ENCODE data around the gene APOF. TPM values are rescaled to one million over a fixed set of nuclear protein-coding genes. Genes with fewer than 3 reads are reported as not detected.
"Not testable (repeated sequence)": the region's sequence is repeated elsewhere in the genome, so short reads cannot be mapped to it uniquely, and the experiment has no call there.

The APOF gene
- polyA plus RNA-seq, 1 donor: not detected

DNA sequence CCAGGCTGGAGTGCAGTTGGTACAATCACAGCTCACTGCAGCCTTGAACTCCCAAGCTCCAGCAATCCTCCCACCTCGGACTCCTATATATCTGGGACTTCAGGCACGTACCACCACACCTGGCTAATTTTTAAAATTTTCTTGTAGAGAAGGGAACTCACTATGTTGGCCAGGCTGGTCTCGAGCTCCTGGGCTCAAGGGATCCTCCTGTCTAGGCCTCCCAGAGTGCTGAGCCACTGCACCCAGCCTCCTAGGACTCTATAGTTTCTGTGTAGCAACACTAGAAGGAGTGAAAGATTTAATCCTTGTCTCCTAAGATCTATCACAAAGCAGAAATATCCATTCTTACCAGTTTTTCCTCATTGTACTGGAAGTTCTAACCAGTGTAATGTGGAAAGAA is 4.3 kb upstream of the APOF start:
- no peak for DNase-seq

DNA sequence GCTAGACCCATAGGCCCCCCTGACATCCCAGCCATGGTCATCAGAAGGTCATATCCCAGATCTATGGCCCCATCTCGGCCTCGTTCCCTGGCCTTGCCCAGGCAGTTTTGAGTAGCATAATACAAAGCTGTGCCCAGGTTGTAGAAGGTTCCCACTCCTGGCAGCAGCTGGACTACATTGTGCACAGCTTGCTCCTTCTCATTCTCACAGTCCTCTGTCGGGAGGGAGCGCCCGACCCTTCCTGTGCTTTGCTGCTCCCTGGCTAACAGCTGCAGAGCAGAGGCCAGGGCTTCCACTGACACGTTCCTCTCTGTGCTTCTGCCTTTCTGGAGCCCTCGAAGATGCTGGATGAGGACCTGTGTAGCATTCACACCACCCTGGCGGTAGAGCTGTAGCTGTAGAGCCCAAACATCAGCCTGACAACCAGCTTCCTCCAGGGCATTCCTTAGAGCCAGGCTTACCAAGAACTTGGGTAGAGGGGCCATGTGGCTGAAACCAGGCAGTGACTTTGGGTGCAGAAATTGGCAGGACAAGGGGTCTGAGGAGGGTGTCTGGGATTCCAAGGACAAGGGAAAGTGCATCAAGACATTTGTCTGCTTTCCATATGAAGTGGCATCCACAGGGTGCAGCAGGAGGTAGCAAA is 1.0 kb downstream of the APOF start:
- DNase-seq: no peak

DNA sequence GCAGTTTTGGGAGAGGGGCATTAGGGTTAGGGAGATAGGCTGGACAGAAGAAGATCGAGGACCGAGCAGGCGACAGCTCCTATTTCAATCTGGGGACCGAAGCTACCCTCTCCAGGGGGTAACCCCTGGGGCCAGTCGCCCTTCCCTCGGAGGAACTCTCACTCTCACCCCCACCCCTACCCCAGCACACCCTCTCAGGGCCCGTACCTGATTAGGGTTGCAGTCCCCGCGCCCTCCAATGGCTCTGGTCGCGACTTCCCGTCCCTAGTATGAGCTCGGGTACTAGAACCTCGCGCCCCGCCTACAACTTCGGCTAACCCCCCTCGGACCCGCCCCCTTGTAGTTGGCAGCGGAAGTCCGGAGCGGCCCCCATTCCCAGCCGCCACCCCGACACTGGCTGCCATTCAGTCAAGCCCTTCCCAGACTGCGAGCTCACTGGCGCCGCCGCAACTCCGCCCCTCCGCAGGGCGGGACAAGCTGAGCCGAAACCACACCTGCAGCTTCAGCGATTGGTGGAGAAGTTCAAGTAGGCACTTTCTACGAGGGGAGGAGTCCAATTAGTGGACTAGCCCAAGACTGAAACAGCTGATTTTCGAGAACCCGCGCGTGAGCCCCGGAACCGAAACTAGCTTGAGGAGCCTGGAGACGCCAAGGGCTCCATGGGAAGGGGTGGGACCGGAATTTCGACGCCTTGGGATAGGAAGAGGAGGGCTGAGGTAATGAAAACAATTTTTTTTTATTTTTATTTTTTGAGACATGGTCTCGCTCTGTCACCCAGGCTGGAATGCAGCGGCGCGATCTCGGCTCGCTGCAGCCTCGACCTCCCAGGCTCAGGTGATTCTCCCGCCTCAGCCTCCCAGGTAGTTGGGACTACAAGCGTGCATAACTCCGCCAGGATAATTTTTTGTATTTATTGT is 2.5 kb downstream of the APOF start, which contains the start of gene STAT2:
STAT2 (minus strand) TSS at position 257 of the 917 bp plus-strand sequence. CDS start 3,536 bp downstream, outside the sequence.
- peak; percentile 99 for DNase-seq

DNA sequence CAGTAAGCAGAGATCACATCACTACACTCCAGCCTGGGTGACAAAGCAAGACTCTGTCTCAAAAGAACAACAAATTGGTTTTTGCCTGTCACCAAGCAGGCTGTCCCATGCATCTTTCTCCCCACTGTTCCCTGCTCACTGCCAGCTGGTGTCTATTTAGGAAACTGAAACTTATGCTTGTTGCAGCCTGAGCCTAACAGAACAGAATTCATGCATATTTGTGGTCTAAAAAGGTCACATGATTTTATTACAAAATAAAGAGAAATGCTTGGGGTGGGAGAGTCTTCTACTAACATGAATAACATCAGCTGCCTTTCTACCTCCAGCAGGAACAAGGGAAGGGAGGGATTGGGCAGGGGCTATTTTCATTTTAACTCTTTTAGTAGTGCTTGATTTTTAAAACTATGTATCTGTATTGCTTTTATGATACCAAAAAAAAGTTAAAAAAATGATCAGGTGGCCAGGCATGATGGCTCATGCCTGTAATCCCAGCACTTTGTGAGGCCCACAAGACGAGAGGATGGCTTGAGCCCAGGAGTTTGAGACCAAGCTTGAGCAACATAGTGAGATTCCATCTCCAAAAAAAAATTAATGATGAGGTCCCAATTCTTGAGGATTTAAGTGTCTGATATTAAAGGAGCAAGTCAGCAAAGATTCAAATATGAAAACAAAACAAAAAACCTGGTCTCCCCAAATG is 3.7 kb downstream of the APOF start:
- DNase-seq: peak; percentile 20

DNA sequence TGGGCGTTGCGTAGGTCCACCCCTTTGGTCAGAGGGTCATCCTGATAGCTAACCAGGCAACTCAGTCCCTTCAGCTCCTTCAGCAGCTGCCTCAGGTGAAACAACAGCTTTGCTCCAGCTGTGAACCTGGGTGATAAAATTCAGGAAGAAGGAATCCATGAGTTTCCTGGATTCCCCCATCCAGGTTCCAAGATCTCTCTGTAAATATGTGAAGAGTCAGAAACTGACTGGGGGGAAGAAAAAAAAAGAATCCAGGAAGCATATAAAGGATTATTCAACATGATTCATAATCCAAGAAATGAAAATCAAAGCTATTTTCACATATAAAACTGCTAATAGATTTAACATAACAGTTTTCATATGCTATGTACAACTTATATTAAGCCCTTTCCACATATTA is 11.3 kb downstream of the APOF start:
- DNase-seq: no peak

DNA sequence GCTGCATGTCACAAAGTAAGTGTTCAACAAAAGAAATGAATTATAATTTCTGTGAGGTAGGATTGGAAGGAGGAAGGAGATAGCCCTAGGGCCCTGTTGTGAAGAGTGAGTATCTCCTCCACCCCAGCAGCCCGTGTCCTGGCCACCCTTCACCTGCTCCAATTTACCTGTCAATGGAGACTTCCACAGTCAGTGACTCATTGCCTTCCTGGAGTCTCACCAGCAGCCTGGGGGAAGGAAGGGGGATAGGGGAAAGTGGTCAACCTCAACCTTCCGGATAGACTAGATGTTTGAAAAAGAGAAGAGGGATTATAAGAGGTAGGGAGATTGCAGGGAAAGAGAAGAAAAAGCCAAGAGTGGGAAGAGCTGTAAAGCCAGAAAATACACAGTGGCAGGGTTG is 12.0 kb downstream of the APOF start:
- DNase-seq: no peak

DNA sequence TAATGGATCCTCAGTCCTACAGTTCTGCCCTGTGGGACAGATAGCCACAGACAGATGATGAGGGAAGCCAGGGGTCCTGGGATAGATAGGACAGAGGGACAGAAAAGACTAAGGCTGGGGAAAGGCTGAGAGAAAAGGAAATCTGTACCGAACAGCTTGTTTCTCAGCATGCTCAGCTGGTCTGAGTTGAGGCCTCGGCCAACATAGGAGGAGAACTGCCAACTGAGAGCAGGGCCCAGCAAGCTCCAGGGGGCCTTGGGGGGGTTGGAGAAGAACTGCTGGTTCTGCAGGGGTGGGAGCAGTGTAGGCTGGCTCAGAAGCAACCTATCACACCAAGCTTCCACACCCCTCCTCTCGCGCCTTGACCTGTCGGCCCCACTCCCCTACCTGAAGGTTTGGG is 13.9 kb downstream of the APOF start:
- no peak for DNase-seq

DNA sequence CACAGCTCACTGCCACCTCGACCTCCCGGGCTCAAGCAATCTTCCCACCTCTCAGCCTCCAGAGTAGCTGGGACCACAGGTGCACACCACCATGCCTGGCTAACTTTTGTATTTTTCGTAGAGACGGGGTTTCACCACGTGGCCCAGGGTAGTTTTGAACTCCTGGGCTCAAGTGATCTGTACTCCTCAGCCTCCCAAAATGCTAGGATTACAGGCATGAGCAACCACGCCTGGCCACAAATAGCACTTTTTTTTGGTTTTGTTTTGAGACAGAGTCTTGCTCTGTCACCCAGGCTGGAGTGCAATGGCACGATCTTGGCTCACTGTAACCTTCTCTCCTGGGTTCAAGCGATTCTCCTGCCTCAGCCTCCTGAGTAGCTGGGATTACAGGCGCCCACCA is 15.4 kb downstream of the APOF start:
- DNase-seq: not testable (repeated sequence)

DNA sequence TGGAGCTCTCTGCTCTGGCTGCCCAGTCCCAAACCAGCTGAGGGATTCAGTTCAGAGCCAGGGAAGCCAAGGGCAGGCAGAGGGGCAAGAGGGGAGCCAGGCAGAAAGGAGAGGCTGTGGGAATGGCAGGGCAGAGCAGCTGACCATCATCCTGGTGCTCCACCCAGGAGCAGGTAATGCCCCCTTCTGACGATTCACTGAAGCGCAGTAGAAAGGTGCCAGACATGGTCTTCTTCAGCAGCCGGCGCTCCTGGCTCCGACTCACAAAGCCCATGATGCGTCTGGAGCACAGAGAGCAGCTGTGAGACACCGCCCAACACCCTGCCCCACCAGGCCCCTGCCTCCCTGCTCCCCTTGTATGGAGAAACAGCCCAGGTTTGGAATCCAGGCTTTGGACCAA is 16.0 kb downstream of the APOF start:
- no peak for DNase-seq

DNA sequence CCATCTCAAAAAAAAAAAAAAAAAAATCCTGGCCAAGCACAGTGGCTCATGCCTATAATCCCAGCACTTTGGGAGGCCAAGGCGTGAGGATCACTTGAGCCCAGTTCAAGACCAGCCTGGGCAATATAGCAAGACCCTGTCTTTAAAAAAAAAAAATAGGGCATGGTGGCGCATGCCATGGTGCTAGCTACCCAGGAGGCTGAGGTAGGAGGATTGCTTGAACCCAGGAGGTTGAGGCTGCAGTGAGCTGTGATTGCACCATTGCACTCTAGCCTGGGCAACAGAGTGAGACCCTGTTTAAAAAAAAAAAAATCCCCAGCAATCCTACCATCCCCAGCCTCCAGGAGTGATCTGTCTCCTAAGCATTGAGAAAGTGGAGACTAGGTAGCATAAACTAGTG is 20.4 kb downstream of the APOF start:
- DNase-seq: not testable (repeated sequence)

DNA sequence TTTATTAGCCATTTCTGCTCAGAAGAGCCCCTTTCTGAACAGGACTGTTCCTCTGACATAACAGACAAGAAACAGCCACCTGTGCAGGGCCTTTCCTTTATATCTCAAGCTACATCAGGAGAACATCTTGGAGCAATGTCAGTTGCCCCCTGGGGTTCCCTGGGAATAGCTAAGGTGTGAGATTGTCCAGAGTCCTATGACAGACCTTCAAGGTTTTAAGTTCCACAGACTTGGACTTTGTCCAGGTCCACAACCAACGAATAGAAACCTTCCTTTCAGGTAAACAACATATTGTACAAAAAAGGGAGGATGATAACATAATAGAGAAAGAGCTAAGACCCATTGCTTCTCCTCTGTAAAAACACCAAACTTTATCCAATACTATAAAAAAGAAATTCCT is 21.0 kb downstream of the APOF start:
- no peak for DNase-seq

DNA sequence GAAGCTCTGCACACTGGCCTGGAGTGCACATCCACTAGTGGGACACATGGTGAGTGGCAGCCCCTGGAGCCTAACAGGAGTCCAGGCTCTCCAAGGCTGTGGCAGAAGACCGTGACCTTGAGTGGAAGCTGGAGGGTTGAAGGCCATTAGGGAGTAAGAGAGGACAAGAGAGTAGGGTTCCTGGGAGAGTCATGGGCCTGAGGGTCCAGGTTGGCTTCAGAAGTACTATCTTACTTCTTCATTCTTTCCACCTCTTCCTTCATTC is 23.6 kb downstream of the APOF start:
- no peak for DNase-seq

DNA sequence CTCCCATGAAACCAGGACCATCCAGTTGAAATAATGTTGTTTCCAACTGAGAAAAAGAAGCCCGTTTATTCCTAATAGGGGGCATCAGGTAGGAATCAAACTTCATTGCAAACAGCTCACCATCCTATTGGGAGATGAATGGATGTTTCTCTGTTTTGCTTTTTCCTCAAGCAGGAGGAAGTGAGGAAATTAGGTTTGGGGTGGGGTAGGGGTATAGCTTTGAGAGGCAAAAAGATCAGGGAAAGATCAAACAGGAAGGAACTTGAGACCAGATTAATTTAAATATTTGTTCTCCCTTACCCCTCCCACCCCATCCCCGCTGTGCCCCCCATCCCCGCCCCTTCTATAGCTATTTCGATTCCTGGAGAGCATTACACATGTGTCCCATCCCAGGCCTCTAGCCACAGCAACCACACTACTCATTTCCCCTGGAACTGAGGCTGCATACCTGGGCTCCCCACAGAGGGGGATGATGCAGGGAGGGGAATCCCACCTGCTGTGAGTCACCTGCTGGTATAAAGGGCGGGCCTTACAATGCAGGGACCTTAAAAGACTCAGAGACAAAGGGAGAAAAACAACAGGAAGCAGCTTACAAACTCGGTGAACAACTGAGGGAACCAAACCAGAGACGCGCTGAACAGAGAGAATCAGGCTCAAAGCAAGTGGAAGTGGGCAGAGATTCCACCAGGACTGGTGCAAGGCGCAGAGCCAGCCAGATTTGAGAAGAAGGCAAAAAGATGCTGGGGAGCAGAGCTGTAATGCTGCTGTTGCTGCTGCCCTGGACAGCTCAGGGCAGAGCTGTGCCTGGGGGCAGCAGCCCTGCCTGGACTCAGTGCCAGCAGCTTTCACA is 24.1 kb downstream of the APOF start, which contains the start of gene IL23A:
IL23A (plus strand) TSS at position 577 of the 850 bp plus-strand sequence; CDS start at position 738, 161 bp downstream.
- no peak for DNase-seq

DNA sequence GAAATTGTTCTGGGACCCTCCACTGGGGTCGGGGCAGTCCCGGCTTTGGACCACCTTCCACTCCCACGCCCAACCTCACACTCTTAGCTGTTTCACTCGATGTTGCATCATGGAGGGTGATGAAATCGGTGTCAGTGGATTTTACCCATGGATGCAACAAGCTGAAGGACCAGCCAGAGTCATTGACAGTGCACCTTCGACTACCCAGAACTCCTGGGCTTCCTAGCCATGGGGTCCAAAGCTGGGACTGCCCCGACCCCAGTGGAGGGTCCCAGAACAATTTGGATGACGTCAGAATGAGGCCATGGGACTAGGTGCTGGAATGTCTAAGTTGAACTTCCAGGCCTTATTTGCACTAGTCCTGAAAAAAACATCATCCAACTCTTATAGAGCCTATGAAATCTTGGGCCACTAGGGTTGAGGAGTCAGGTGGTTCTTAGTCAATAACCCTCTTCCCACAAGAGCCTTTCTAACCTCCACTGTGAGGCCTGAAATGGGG is 24.9 kb downstream of the APOF start:
- no peak for DNase-seq

DNA sequence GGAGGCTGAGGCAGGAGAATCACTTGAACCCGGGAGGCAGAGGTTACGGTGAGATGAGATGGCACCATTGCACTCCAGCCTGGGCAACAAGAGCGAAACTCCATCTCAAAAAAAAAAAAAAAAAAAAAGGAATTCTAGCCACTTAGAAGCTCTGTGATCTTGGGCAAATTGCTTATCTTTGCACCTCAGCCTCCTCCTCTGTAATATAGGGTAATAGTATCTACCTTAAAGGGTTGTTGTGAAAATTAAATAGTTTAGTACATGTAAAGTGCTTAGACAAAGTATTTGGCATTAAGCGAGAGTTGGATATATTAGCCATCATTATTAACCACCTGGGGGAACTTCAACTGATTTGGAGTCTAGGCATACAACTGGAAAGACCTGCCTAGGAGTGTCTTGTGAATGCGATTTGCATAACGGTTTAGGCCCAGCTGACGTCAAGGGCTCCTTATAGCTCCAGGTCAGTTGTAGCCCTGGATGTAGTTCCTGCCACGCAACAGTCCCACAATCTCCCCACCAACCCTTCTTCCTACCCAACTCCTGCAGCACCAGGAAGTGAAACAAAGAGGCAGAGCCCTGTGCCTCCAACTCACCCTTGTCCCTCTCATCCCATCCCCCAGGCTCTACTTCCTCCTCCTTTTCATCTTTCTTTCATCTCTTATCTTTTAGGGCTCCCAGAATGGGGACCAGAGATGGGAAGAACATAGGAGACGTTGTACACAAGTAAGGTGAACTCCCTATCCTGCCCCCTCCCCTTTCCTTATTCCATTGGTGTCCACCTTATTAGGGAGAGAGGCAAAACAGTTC is 26.1 kb downstream of the APOF start:
- DNase-seq: no peak

DNA sequence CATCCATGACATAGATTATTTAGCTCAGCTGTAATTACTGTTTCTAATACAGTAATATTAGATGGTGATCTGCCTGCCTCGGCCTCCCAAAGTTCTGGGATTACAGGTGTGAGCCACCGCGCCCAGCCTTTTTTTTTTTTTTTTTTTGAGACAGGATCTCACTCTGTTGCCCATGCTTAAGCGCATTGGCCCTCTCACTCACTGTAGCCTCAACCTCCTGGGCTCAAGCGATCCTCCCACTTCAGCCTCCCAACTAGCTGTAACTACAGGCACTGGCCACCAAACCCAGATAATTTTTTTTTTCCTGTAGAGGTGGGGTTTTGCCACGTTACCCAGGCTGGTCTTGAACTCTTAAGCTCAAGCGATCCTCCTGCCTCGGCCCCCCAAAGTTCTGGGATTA is 27.1 kb downstream of the APOF start:
- not testable (repeated sequence) for DNase-seq

DNA sequence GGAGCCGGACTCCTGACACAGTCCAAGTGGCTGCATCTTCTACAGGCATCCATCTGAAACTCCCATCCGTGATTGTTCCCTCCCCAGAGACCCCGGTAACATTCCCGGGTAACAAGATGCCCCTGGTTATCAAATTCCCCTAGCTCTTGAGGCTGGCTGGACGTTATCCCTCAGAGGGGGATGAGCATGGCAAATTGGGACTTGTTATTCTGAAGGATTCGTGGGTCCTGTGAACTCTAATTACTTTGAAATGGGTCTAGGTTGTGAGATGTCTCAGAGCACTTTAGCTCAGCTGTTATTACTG is 28.2 kb downstream of the APOF start:
- no peak for DNase-seq

DNA sequence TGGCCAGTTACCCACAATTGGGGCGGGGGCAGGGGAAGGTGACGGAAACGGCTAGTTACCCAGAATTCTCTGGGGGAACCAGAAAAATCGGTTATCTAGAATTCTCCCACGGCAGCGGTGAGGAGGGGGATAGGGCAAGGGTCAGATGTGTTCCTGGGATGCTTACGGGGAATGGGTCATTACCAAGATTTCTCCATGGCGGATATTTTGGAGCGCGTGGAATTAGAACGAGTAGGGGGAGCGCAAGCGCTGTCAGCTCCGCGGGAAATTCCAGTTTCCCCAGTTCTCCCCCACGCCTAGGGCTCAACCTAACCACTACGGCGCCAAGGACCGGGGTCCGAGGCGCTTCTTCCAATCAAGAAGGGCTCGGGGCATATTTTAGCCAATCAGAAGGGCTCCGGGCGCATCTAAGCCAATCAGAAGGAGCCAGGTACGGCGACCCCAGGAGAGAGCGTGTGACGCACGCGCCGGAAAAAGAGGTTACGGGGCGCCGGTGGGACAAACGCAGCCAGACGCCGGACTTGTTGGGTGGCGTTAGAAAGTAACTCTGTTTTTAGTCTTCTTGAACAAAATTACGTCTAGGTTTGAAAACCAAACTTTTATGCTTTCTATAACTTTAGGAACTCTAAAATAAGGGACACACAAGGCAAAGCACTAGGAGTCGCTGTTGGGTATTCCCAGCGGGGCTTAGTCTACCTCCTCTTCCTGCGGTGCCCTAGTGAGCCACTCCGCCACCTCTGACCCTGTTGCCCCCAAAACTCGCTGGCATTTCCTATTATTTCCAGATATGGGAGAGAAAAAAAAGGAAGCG is 28.8 kb downstream of the APOF start, which contains the start of gene PAN2:
PAN2 (minus strand) TSS at position 322 of the 811 bp plus-strand sequence. CDS start 906 bp downstream, outside the sequence.
- peak; percentile 97 for DNase-seq

DNA sequence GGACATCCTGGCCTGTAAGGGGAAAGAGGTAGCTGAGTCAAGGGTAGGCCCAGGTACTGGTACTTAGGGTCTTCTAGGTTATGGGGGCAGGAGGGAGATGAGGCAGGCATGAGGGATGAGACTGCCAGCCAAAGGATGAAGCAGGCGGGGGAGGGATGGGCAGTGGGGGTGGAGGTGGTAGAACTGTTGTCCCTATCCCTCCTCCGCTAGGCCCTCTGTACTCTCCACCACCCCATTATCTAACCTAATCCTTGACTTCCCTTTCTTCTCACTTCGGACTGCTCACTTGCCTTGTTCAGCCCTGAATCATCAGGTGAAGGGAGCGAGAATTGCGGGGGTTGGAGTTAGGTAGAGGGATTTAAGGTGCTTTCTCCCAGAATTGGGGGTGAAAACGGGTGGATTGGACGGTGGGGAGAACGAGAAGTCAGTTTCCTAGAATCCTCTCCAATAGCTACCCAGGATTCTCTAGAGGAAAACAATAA is 29.4 kb downstream of the APOF start:
- DNase-seq: no peak

DNA sequence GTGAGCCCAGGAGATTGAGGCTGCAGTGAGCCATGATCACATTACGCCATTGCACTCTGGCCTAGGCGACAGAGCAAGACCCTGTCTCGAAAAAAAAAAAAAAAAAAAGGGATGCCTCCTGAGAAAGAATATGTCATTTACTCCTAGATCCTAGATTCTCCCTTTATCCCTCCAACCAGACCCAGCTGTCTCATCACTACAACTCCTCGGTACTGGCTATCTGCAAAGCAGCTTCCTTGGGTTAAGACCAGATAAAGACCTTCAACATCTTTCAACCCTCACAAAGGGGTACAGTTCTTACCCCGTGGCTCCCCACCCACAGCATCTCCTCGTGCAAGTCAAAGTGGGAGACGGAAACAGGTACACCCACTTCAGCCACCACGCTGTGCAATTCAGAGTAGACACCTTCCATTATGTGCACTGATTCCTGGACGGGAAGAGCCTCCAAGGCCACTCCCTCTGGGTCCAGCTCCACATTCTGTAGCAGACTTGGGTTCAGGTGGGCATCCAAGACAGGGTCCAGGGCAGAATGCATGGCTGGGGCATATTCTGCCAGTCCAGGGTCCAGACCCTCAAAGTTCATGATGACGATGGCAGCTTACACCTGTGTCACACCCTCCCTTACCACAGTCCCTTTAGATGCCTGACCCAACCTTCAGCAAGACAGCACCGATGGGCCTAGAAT is 30.0 kb downstream of the APOF start:
- no peak for DNase-seq

All from hindlimb muscle (tissue), 1 donor.